ENCODE results near the gene ZNF557.

- TF ChIP-seq POLR2A (IDR thresholded peaks at IDR 0.05), result no peak
- no peak for TF ChIP-seq CTCF (IDR thresholded peaks at IDR 0.05)
- no peak for TF ChIP-seq POLR2AphosphoS5 (IDR thresholded peaks at IDR 0.05)
- no peak for TF ChIP-seq EP300 (IDR thresholded peaks at IDR 0.05; ENCODE audit: low read depth)
These were observed 50.1 kb downstream of the ZNF557 start for GRCh38 chr19:7119582-7119981.
